GM12864 (cell line): ENCODE measurements around the gene SLC9A3.

Experiments
- DNase-seq: peaks from one replicate; pipeline ENCODE4 v3.0.0-alpha.2; 2011; ENCODE audit warnings: low read depth
- H3K4me3 ChIP-seq: 2 replicates; pipeline ENCODE4 v1.5.1; 2011; ENCODE audit warnings: mild to moderate bottlenecking, low read depth, low read length, control low read depth
- TF ChIP-seq, protein P1 (sequence below): IDR thresholded peaks from 2 replicates; pipeline ENCODE4 v1.5.1; 2011; ENCODE audit warnings: low read depth, mild to moderate bottlenecking, moderate library complexity, low read length, control low read depth, inconsistent platforms; ENCODE audit errors: missing control alignments

Gene SLC9A3

DNA sequence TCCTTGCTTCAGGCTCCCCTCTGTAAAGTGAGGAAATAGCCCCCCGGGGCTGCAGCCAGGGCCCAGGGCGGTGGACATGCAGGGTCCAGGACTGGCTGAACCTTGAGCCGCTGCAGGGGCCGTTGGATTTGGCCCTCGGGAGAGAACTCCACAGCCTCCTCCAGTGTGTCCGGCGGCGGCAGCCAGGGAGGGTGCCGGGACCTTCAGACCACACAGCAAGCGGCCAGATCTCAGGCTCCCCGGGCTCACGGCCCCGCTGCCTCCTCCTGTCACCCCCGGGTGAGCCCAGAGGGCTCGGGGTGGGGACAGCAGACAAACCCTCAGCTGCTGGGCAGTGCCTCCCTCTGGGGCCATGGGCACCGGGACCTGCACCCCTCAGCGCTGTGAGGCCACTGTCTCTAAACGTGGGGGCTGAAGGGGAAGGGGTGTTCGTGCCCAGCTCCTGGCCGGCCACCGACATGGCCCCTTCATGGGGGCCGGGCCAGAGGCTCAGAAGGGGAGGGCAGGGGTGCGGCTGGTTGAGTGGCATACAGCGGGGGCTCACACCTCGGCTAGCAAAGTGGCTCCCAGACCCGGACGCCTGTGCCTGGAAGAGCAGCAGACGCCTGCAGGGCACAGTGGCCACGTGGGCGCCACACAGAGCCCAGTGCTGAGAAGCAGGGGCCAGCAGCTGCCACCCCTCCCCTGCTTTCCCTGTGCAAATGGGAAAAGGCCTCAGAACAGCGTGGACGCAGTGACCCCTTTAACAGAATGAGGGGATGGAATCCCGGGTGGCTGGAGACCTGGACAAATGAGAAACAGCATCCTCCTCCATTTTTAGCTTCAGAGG is 19.7 kb downstream of the SLC9A3 start:
- no peak overlapping the region for H3K4me3 ChIP-seq

DNA sequence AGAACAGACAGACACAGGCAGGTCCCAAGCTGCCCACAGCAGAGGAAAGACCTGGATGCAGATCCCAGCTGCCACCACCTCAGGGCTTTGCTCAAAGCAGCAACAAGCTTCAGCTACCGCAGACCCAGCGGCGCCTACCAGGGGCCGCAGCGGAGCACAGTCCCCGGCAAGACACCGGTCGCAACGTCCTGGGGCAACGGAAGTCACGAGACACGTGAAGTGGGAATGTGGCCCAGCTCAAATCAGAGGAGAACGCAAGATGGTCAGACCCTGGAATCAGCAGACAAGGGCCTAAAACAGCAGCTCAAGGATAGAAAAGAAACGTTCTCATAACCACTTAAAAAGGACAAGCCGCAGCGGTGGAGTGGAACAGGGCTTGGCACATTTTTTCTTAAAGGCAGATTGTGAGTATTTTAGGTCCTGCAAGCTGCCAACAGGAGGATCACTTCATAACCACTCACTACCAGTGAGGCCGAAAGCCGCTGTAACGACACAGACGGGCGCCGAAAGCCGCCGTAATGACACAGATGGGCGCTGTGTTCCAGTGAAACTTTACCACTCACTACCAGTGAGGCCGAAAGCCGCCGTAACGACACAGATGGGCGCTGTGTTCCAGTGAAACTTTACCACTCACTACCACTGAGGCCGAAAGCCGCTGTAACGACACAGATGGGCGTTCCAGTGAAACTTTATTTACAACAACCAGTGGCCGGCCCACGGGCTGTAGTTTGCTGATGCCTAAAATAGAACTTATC is 21.7 kb downstream of the SLC9A3 start:
- H3K4me3 ChIP-seq = no peak overlapping the region
- DNase-seq = no peak
- TF ChIP-seq, protein P1, sequence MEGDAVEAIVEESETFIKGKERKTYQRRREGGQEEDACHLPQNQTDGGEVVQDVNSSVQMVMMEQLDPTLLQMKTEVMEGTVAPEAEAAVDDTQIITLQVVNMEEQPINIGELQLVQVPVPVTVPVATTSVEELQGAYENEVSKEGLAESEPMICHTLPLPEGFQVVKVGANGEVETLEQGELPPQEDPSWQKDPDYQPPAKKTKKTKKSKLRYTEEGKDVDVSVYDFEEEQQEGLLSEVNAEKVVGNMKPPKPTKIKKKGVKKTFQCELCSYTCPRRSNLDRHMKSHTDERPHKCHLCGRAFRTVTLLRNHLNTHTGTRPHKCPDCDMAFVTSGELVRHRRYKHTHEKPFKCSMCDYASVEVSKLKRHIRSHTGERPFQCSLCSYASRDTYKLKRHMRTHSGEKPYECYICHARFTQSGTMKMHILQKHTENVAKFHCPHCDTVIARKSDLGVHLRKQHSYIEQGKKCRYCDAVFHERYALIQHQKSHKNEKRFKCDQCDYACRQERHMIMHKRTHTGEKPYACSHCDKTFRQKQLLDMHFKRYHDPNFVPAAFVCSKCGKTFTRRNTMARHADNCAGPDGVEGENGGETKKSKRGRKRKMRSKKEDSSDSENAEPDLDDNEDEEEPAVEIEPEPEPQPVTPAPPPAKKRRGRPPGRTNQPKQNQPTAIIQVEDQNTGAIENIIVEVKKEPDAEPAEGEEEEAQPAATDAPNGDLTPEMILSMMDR = no peak

More for the DNA sequence above, 19.7 kb downstream of the SLC9A3 start:
- no peak for DNase-seq
- TF ChIP-seq, protein P1 = no peak

DNA sequence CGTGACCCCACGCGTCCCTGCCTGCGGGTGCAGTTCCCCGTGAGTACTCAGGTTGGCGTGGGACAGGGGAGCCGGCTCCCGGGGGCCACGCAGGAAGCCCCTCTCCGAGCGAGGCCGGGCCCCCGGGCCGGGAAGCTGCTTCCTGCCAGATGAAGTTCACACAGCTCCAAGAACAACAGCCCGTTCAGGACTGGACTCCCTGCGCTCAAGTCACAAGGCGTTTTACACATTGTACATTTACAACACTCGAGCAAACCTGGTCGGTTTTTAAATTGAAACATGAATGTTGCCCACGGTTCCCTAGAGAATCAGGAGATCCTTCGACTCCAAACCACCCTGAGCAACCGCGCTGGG is 22.4 kb downstream of the SLC9A3 start:
- TF ChIP-seq, protein P1 = no peak
- no peak overlapping the region for H3K4me3 ChIP-seq
- no peak for DNase-seq

DNA sequence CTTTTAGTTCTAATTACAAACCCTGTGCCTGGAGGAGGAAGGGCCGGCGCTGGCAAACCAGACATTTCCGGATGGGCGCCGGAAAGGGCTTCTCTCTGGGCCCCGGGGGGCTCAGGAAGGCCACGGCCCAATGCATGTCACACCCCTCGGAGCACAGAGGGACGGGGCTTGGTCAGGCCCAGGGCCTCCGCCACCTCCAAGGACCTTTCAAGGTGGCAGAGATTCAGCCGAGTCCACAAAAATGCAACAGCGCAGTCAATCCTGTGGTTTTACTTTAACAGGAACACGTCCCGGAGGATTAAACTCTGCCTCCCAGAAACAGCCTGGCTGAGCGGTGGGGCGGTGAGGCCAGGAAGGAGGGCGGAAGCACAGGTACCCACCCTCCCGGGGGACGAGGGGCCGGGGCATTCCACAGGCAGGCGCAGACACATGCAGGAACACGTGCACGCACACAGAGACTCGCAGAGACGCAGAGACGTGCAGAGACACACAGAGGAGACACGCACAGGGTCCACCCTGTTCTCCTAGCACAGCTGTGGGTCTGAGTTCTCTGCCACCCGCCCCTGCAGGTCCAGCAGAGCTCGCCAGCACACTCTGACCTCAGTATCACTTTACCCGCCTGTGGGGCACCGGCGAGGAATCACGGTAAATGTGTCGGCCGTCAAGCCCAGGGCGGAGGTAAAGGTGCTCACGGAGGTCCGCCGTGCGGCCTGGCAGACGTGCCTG is 23.0 kb downstream of the SLC9A3 start:
- TF ChIP-seq, protein P1 = no peak
- no peak overlapping the region for H3K4me3 ChIP-seq
- no peak for DNase-seq

DNA sequence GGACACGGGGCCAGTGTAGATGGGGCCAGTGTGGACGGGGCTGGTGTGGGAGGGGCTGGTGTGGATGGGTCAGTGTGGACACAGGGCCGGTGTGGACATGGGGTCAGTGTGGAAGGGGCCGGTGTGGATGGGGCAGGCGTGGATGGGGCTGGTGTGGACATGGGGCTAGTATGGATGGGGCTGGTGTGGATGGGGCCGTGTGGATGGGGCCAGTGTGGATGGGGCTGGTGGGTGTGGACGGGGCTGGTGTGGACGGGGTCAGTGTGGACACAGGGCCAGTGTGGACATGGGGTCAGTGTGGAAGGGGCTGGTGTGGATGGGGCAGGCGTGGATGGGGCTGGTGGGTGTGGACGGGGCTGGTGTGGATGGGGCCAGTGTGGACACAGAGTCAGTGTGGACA is 23.8 kb downstream of the SLC9A3 start:
- TF ChIP-seq, protein P1 = no peak
- DNase-seq = no peak

DNA sequence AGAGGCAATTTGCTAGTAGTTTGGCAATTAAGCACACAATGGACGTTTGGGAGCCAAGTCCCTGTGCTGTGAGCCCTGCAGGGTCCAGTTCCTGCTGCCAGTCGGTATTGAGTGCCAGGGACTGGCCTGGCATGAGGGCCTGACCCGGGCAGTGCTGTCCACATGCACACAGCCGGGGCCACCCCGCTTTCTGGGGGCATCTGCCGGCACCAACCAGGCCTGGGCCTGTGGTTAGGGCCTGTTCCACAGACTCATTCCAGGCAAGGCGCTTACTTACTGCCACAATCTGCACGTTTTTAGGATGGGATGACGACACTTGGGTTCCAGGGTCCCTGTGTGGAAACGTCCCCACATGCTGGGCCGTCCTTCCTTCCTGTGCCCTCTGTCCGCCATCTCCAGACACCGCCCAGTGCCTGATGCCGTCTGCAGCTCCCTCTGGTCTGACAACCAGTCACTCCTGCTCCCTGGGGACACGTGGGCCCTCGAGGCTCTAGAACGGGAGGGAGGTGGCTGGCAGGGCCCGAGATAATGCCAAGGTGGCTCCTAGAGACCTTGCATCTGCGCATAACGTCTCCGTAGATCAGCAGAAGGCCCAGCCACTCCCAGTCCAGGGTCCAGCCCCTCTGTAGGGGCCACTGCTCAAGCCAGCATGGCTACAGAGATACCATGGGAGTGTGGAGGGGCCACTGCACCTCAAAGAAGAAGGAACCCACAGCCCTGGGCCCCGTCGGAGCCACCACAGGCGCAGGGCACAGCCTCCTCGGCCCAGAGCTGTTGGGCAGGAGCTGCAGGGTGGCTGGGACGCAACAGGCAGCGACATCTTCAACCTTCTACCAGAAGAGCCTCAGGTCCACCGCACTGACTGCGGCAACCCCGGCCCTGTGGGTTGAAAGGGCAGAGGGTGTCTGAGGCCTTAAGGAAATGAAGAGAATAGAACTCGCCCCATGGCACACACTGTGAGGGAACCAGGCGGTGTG is 24.7 kb downstream of the SLC9A3 start:
- DNase-seq = no peak
- H3K4me3 ChIP-seq = no peak overlapping the region
- TF ChIP-seq, protein P1 = no peak

More for the DNA sequence above, 23.8 kb downstream of the SLC9A3 start:
- H3K4me3 ChIP-seq = no peak overlapping the region
